DND-41 (cell line): ENCODE measurements around the gene UHMK1.
"Not testable (repeated sequence)": the region's sequence is repeated elsewhere in the genome, so short reads cannot be mapped to it uniquely, and the experiment has no call there.

ENCODE experiments used
- ATAC-seq: fragments of 200-7000 bp; cut with Tn5 transposase; 3 replicates; pipeline ENCODE4 v1.9.1; 2021; ENCODE audit warnings: low read depth; ENCODE audit not compliant: insufficient read depth
- DNase-seq: peaks from one replicate; pipeline ENCODE4 v3.0.0-alpha.2; 2020
- H2AFZ ChIP-seq: 2 replicates; pipeline ENCODE4 v1.6.0; 2012; ENCODE audit warnings: low read depth, low read length
- H3K27ac ChIP-seq: 2 replicates; pipeline ENCODE4 v1.5.1; 2012; ENCODE audit warnings: low read length, inconsistent platforms
- H3K27me3 ChIP-seq: fragments of 200-600 bp; sonication (generic); 2 replicates; pipeline ENCODE4 v1.6.0; 2012; ENCODE audit warnings: low read length, mild to moderate bottlenecking, inconsistent platforms; ENCODE audit not compliant: insufficient read depth, poor library complexity
- H3K36me3 ChIP-seq: 2 replicates; pipeline ENCODE4 v1.5.1; 2012; ENCODE audit warnings: low read length, inconsistent platforms; ENCODE audit not compliant: insufficient read depth
- H3K4me1 ChIP-seq: 2 replicates; pipeline ENCODE4 v1.5.1; 2012; ENCODE audit warnings: mild to moderate bottlenecking, low read length; ENCODE audit not compliant: insufficient read depth
- H3K4me2 ChIP-seq: 2 replicates; pipeline ENCODE4 v1.6.0; 2012; ENCODE audit warnings: mild to moderate bottlenecking, moderate library complexity, low read length, inconsistent platforms; ENCODE audit not compliant: insufficient read depth
- H3K4me3 ChIP-seq, 2 experiments: fragments of 200-600 bp in 1 of 2; shearing (Covaris generic) in 1 of 2; 2 replicates each; pipeline ENCODE4 v1.5.1; 2012 to 2016; ENCODE audit warnings: inconsistent platforms in 2 of 2, low read length in 2 of 2, mild to moderate bottlenecking in 2 of 2, low read depth in 1 of 2, moderate library complexity in 1 of 2
- H3K79me2 ChIP-seq: 2 replicates; pipeline ENCODE4 v1.6.0; 2012; ENCODE audit warnings: low read length, inconsistent platforms; ENCODE audit not compliant: insufficient read depth
- H3K9ac ChIP-seq: 2 replicates; pipeline ENCODE4 v1.6.0; 2012; ENCODE audit warnings: low read depth, mild to moderate bottlenecking, inconsistent platforms, low read length, moderate library complexity
- H3K9me3 ChIP-seq: 2 replicates; pipeline ENCODE4 v1.5.1; 2012; ENCODE audit warnings: low read length, moderate library complexity, mild to moderate bottlenecking, inconsistent platforms; ENCODE audit not compliant: insufficient read depth, severe bottlenecking
- H4K20me1 ChIP-seq: 2 replicates; pipeline ENCODE4 v1.6.0; 2012; ENCODE audit warnings: low read length; ENCODE audit not compliant: insufficient read depth
- EZH2 ChIP-seq: IDR thresholded peaks from 3 replicates; pipeline ENCODE4 v1.6.1; 2012; ENCODE audit warnings: borderline replicate concordance, low read depth, mild to moderate bottlenecking, moderate library complexity, low read length, inconsistent platforms; ENCODE audit not compliant: severe bottlenecking
- TF ChIP-seq, protein P1 (sequence below): IDR thresholded peaks from 2 replicates; pipeline ENCODE4 v1.5.1; 2012; ENCODE audit warnings: borderline replicate concordance, low read length, moderate library complexity, mild to moderate bottlenecking; ENCODE audit not compliant: poor library complexity, severe bottlenecking; ENCODE audit errors: extremely low read depth

Gene UHMK1

GRCh38 chr1:162565460-162565859 lies 67.8 kb downstream of the UHMK1 start:
- ATAC-seq, result no peak
- Histone ChIP-seq H3K9ac (no peak overlapping the region), H3K4me3 (no peak overlapping the region), H4K20me1 (no peaks in the 10 kb centered on the region), H3K36me3 (peaks cover 24% of the 10 kb centered on the region), H3K27ac (no peak overlapping the region), H3K27me3 (no peaks in the 10 kb centered on the region), H2AFZ (no peak overlapping the region), H3K9me3 (no peaks in the 10 kb centered on the region), H3K79me2 (peaks cover 22% of the 10 kb centered on the region), H3K4me1 (peaks cover 21% of the 10 kb centered on the region), H3K4me2 (no peak overlapping the region)
- no peak for DNase-seq
- TF ChIP-seq, protein P1, sequence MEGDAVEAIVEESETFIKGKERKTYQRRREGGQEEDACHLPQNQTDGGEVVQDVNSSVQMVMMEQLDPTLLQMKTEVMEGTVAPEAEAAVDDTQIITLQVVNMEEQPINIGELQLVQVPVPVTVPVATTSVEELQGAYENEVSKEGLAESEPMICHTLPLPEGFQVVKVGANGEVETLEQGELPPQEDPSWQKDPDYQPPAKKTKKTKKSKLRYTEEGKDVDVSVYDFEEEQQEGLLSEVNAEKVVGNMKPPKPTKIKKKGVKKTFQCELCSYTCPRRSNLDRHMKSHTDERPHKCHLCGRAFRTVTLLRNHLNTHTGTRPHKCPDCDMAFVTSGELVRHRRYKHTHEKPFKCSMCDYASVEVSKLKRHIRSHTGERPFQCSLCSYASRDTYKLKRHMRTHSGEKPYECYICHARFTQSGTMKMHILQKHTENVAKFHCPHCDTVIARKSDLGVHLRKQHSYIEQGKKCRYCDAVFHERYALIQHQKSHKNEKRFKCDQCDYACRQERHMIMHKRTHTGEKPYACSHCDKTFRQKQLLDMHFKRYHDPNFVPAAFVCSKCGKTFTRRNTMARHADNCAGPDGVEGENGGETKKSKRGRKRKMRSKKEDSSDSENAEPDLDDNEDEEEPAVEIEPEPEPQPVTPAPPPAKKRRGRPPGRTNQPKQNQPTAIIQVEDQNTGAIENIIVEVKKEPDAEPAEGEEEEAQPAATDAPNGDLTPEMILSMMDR, result no peak
- no peak for TF ChIP-seq EZH2

GRCh38 chr1:162566870-162567269 lies 69.3 kb downstream of the UHMK1 start:
- no peak for DNase-seq
- no peak for ATAC-seq
- H4K20me1 ChIP-seq, result no peaks in the 10 kb centered on the region
- no peaks in the 10 kb centered on the region for H3K9me3 ChIP-seq
- no peak overlapping the region for H2AFZ ChIP-seq
- H3K36me3 ChIP-seq, result peaks cover 24% of the 10 kb centered on the region
- H3K4me1 ChIP-seq, result peaks cover 15% of the 10 kb centered on the region
- no peak overlapping the region for H3K9ac ChIP-seq
- peaks cover 19% of the 10 kb centered on the region for H3K79me2 ChIP-seq
- H3K27me3 ChIP-seq, result no peaks in the 10 kb centered on the region
- H3K4me2 ChIP-seq, result no peak overlapping the region
- no peak overlapping the region for H3K4me3 ChIP-seq
- no peak overlapping the region for H3K27ac ChIP-seq
- TF ChIP-seq, protein P1, result no peak
- no peak for TF ChIP-seq EZH2

DNA sequence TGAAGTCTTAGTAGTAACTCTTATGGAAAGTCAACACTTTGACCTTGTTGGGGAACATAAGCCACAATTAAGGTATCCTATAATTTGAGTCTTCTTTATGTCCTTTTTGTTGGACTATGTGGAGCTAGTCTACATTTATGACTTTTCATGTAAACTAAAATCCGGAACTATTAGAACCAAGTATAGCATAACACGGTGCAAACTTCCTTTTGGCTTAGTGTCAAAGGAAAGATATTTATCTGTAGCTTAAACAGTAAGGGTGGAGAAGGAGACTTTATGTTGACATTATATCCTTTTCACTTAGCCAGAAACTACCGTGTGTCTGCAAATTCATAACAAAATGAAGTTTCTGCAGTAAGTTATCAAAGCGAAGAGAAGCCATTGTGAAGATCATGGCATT lies 71.2 kb downstream of the UHMK1 start:
- H3K79me2 ChIP-seq, result peaks cover 6% of the 10 kb centered on the region; the same call in 1 of the 2 replicates
- no peak overlapping the region for H2AFZ ChIP-seq
- TF ChIP-seq, protein P1, result no peak
- no peak for TF ChIP-seq EZH2
- H3K27ac ChIP-seq, result no peak overlapping the region
- DNase-seq (no peak), ATAC-seq (no peak)
- H4K20me1 ChIP-seq, result no peaks in the 10 kb centered on the region
- no peak overlapping the region for H3K4me2 ChIP-seq
- H3K27me3 ChIP-seq, result no peaks in the 10 kb centered on the region
- no peak overlapping the region for H3K9ac ChIP-seq
- no peak overlapping the region for H3K4me3 ChIP-seq
- H3K36me3 ChIP-seq, result peaks cover 24% of the 10 kb centered on the region
- H3K4me1 ChIP-seq, result no peaks in the 10 kb centered on the region; the same call in 1 of the 2 replicates
- no peaks in the 10 kb centered on the region for H3K9me3 ChIP-seq

- Histone ChIP-seq H3K27me3 (no peaks in the 10 kb centered on the region), H3K4me2 (no peak overlapping the region), H3K4me1 (no peaks in the 10 kb centered on the region; the same call in 1 of the 2 replicates), H3K9ac (no peak overlapping the region), H2AFZ (no peak overlapping the region), H3K27ac (no peak overlapping the region), H3K9me3 (no peaks in the 10 kb centered on the region), H3K79me2 (no peaks in the 10 kb centered on the region; the same call in 1 of the 2 replicates), H4K20me1 (no peaks in the 10 kb centered on the region), H3K36me3 (peaks cover 24% of the 10 kb centered on the region), H3K4me3 (no peak overlapping the region)
- ATAC-seq (no peak), DNase-seq (no peak)
- TF ChIP-seq, protein P1, result no peak
- no peak for TF ChIP-seq EZH2
Observed at GRCh38 chr1:162570718-162571117, 73.1 kb downstream of the UHMK1 start.

DNA sequence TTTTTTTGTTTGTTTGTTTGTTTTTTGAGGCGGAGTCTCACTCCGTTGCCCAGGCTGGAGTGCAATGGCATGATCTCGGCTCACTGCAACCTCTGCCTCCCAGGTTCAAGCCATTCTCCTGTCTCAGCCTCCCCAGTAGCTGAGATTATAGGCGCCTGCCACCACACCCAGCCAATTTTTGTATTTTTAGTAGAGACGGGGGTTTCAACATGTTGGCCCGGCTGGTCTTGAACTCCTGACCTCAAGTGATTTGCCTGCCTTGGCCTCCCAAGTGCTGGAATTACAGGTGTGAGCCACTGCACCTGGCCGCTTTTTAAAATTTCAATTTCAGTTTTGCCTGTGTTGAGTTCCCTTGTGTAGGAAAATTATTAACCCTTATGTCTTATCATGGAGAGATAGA lies 73.5 kb downstream of the UHMK1 start:
- H3K79me2 ChIP-seq, H3K9me3 ChIP-seq, ATAC-seq, H4K20me1 ChIP-seq, H3K27ac ChIP-seq, H3K4me3 ChIP-seq, H3K4me2 ChIP-seq, H2AFZ ChIP-seq, H3K9ac ChIP-seq, H3K27me3 ChIP-seq, H3K4me1 ChIP-seq, DNase-seq: not testable (repeated sequence)
- peaks cover 22% of the 10 kb centered on the region for H3K36me3 ChIP-seq
